K562 (cell line): ENCODE data around the gene PRDM12. TPM values are rescaled to one million over a fixed set of nuclear protein-coding genes. Genes with fewer than 3 reads are reported as not detected.

Experiments
- ATAC-seq: fragments of 200-7000 bp; cut with Tn5 transposase; 3 replicates; pipeline ENCODE4 v1.9.1; 2020; ENCODE audit warnings: moderate library complexity
- BruUV-seq: library from RNA; stranded (reverse); fragments of 400-500 nt; replicated peaks from 2 replicates; lab custom pipeline; 2021; lab: Mats Ljungman, UMichigan
- CTCF ChIA-PET: fragments of 300-600 bp; formaldehyde crosslinking; extraction: SDS; loops from one replicate; lab custom pipeline; 2021; ENCODE audit warnings: low intra/inter-chr PET ratio; lab: Yijun Ruan, JAX
- POLR2A ChIA-PET: fragments of 300-600, 350-650 bp; sonication (Branson Sonifier 250); formaldehyde crosslinking; extraction: SDS; loops from one replicate; lab custom pipeline; 2021; ENCODE audit warnings: antibody characterized with exemption, inconsistent platforms; lab: Yijun Ruan, JAX
- DNase-seq, 4 experiments: peaks; one replicate each; pipeline versions ENCODE4 v3.0.0 to v3.0.0-alpha.2; 2011 to 2018; ENCODE audit warnings: low spot score in 3 of 4, mixed read lengths in 3 of 4; ENCODE audit errors: extremely low read depth in 1 of 4
- FAIRE-seq: peaks from 2 replicates; lab custom pipeline; 2011; peaks lifted over from hg19 to GRCh38; lab: Jason Lieb, UNC
- H2AFZ ChIP-seq: 2 replicates; pipeline ENCODE4 v1.6.0; 2011; ENCODE audit warnings: low read depth, low read length, control low read depth, inconsistent platforms
- H3K27ac ChIP-seq: fragments of 200-600 bp; 3 replicates; pipeline ENCODE4 v1.8.0; 2011; ENCODE audit warnings: low read depth, mild to moderate bottlenecking, control low read depth, inconsistent platforms, low read length, moderate library complexity, mixed read lengths; ENCODE audit errors: extremely low read depth
- H3K27me3 ChIP-seq, 2 experiments: fragments of 300-600 bp in 1 of 2; 2 replicates in 1 of 2; 3 replicates in 1 of 2; pipeline versions ENCODE4 v1.6.0 to v1.8.0; 2011; ENCODE audit warnings: inconsistent platforms in 2 of 2, low read length in 2 of 2, mild to moderate bottlenecking in 1 of 2, mixed read lengths in 1 of 2, moderate library complexity in 1 of 2; ENCODE audit not compliant: control insufficient read depth in 2 of 2, insufficient read depth in 2 of 2
- H3K36me3 ChIP-seq: fragments of 300-600 bp; 3 replicates; pipeline ENCODE4 v1.8.0; 2011; ENCODE audit warnings: mild to moderate bottlenecking, low read length, inconsistent platforms; ENCODE audit not compliant: control insufficient read depth, insufficient read depth
- H3K4me1 ChIP-seq, 2 experiments: fragments of 200-600 bp in 1 of 2; replicated peaks in 1 of 2; 2 replicates in 1 of 2; 3 replicates in 1 of 2; pipeline versions ENCODE4 v1.5.1 to v1.8.0; 2011; ENCODE audit warnings: inconsistent platforms in 2 of 2, low read length in 2 of 2, mild to moderate bottlenecking in 1 of 2, mixed read lengths in 1 of 2, moderate library complexity in 1 of 2; ENCODE audit not compliant: control insufficient read depth in 2 of 2, insufficient read depth in 2 of 2
- H3K4me2 ChIP-seq: 2 replicates; pipeline ENCODE4 v1.6.1; 2011; ENCODE audit warnings: low read length, control low read depth, inconsistent platforms, mixed read lengths; ENCODE audit not compliant: insufficient read depth
- H3K4me3 ChIP-seq: fragments of 200-600 bp; sonication (generic), shearing (Covaris generic); 2 replicates; pipeline ENCODE4 v1.5.1; 2016; ENCODE audit warnings: control low read depth, inconsistent platforms
- H3K79me2 ChIP-seq: fragments of 200-600 bp; 3 replicates; pipeline ENCODE4 v1.8.0; 2011; ENCODE audit warnings: low read length, inconsistent platforms; ENCODE audit not compliant: control insufficient read depth, insufficient read depth
- H3K9ac ChIP-seq, 2 experiments: 2 replicates each; pipeline versions ENCODE4 v1.6.0 to v1.6.1; 2011; ENCODE audit warnings: low read depth in 2 of 2, low read length in 2 of 2, control low read depth in 1 of 2, inconsistent platforms in 1 of 2, mild to moderate bottlenecking in 1 of 2, mixed read lengths in 1 of 2; ENCODE audit not compliant: insufficient read depth in 1 of 2
- H3K9me1 ChIP-seq: one replicate; pipeline ENCODE4 v1.6.0; 2011; ENCODE audit warnings: inconsistent platforms, mild to moderate bottlenecking, low read length, moderate library complexity; ENCODE audit not compliant: control insufficient read depth, insufficient read depth
- H3K9me3 ChIP-seq: replicated peaks from 2 replicates; pipeline ENCODE4 v1.5.1; 2011; ENCODE audit warnings: low read depth, low read length, inconsistent platforms; ENCODE audit not compliant: control insufficient read depth, insufficient read depth
- H4K20me1 ChIP-seq: replicated peaks from 2 replicates; pipeline ENCODE4 v1.6.1; 2011; ENCODE audit warnings: low read length, inconsistent platforms, mixed read lengths; ENCODE audit not compliant: control insufficient read depth, insufficient read depth
- CXXC5 ChIP-seq: fragments of 250-450 bp; sonication (Bioruptor Pico); IDR thresholded peaks from 2 replicates; pipeline ENCODE4 v1.8.0; 2022; ENCODE audit warnings: inconsistent platforms, mild to moderate bottlenecking, moderate library complexity
- EGR1 ChIP-seq: fragments of 450-650 bp; conservative IDR thresholded peaks from 2 replicates; pipeline ENCODE4 v1.6.1; 2017; ENCODE audit warnings: mild to moderate bottlenecking
- HDAC6 ChIP-seq: IDR thresholded peaks from 2 replicates; pipeline ENCODE4 v1.6.1; 2012; ENCODE audit warnings: low read depth, mild to moderate bottlenecking, control low read depth, inconsistent platforms, low read length, moderate library complexity
- POLR3G ChIP-seq: IDR thresholded peaks from 2 replicates; pipeline ENCODE4 v1.6.1; 2011; ENCODE audit not compliant: insufficient read length, insufficient replicate concordance; ENCODE audit errors: extremely low read depth
- RB1 ChIP-seq: fragments of 450-650 bp; IDR thresholded peaks from 2 replicates; pipeline ENCODE4 v1.6.1; 2017; ENCODE audit warnings: low read depth, mild to moderate bottlenecking
- ZNF707 ChIP-seq: fragments of 250-450 bp; sonication (Bioruptor Pico); conservative IDR thresholded peaks from 2 replicates; pipeline ENCODE4 v1.8.0; 2022; ENCODE audit warnings: inconsistent platforms, mild to moderate bottlenecking, moderate library complexity
- WGBS: fragments of 100-300 bp; shearing (Covaris generic); methylation state at CpG from one replicate; pipeline ENCODE4 v1.1.6; 2016; ENCODE audit warnings: low coverage, mixed read lengths; ENCODE audit not compliant: insufficient coverage; ENCODE audit errors: missing lambda C conversion rate; 5-methylcytosine and 5-hydroxymethylcytosine counted together
- in situ Hi-C: fragments of 300-500 bp; cut with MboI; formaldehyde crosslinking; loops from 4 replicates; pipeline ENCODE4 v1.15.0; 2018; ENCODE audit warnings: inconsistent platforms, mixed read lengths
- intact Hi-C: fragments of 100-400 bp; cut with micrococcal nuclease; formaldehyde crosslinking; loops from 2 replicates; pipeline ENCODE4 v1.14.2; 2022
- polyA plus RNA-seq, 8 experiments: library from polyadenylated mRNA; depleted of rRNA in 4 of 8; stranded (reverse) in 5 of 8; unstranded in 3 of 8; fragments of >200 nt; fragmentation: Nextera tagmentation in 2 of 8; fragmentation: Illumina TruSeq in 1 of 8; extraction: Ambion mirVana in 2 of 8; extraction: Trizol in 1 of 8; gene quantifications; 2 replicates each; pipeline versions ENCODE4 v1.2.1 to v1.2.3, GENCODE V29; 2011 to 2014; ENCODE audit warnings: inconsistent platforms in 1 of 8, missing spikeins in 1 of 8
- total RNA-seq, 7 experiments: library from RNA; depleted of rRNA in 6 of 7; stranded (reverse); fragments of >200 nt in 6 of 7; fragmentation: Illumina TruSeq in 2 of 7; extraction: Trizol in 2 of 7; gene quantifications; 2 replicates each; pipeline versions ENCODE4 v1.2.1 to v1.2.3, GENCODE V29; 2011 to 2021; ENCODE audit warnings: low replicate concordance in 1 of 7

Gene PRDM12
- total and polyA plus RNA-seq, 9 of the 15 experiments (the other 6 are each of a cell fraction or from before 2014, with no cell fraction given) = 0.04 to 0.22 (median 0.07) TPM; not detected in 3

DNA sequence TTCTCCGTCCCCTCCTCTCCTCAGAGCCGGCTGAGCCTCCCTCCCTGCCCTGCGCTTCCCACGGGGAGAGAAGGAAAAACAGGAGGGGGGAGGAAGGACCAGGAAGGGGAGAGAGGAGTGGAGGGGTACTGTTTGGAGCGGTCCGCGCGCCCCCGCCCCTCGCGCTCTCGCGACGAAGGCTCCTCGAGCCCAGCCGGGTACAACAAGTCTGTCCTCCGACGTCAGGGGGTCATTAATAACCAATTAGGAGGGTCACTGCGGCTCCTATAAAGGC lies 480 bp upstream of the PRDM12 start:
- no peaks in the 10 kb centered on the region for H3K79me2 ChIP-seq

DNA sequence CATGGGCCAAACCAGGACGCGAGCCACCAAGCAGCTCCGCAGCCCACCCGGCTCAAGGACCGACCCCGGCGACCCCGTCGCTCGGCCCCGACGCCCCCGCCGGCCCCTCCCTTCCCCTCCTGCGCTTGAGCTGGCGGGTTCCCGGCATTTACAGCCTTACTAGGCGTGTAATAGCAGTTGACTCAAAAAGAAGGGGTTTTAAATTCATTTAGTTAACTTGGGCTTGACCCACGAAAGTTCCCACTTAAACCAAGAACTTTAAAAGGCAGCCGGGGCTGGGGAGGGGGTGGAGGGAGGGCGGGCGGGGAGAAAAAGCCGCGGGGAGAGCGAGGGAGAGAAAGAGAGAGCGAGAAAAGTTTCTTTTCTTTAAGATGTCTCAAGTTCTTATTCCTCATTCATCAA lies 636 bp downstream of the PRDM12 start:
- Histone ChIP-seq H3K9me1 (no peaks in the 10 kb centered on the region), H3K36me3 (no peaks in the 10 kb centered on the region), H3K27me3 (peaks cover 61 to 80% of the 10 kb centered on the region in 2 experiments), H3K4me2 (no peak overlapping the region), H4K20me1 (peaks cover 6% of the 10 kb centered on the region; the same call in 1 of the 2 replicates), H3K4me1 (peaks cover 0 to 59% of the 10 kb centered on the region in 2 experiments; a peak in 2 of 5 replicates), H3K9me3 (no peaks in the 10 kb centered on the region), H3K27ac (no peak overlapping the region), H3K9ac (no peak overlapping the region), H3K4me3 (no peak overlapping the region), H2AFZ (no peak overlapping the region), H3K79me2 (no peaks in the 10 kb centered on the region)
- no TSS peak for BruUV-seq
- in situ Hi-C loops (no loop called here), intact Hi-C loops (no loop called here)
- 16% methylated on average over 12 of the region's 26 CpGs for WGBS
- CTCF ChIA-PET = no interaction called here
- POLR2A ChIA-PET = interaction anchor here (1.1 kb wide), 1 partner anchor 130 kb away, joined by 4 read pairs; no protein-coding TSS in a partner anchor
- no peak for TF ChIP-seq CXXC5 (CRISPR knock-in tag)
- TF ChIP-seq ZNF707 = no peak
- TF ChIP-seq HDAC6 = no peak
- TF ChIP-seq EGR1 = 0 out of 2 replicates have a peak, but pooled peaks have one; percentile 23
- DNase-seq (no peak), FAIRE-seq (no peak), ATAC-seq (no peak)

More for the DNA sequence above, 480 bp upstream of the PRDM12 start:
- Histone ChIP-seq H3K4me1 (peaks cover 0 to 69% of the 10 kb centered on the region in 2 experiments; a peak in 2 of 5 replicates), H3K4me3 (no peak overlapping the region), H3K9me1 (no peaks in the 10 kb centered on the region), H3K9me3 (no peaks in the 10 kb centered on the region), H3K9ac (no peak overlapping the region), H3K4me2 (no peak overlapping the region), H3K27ac (no peak overlapping the region), H4K20me1 (peaks cover 6% of the 10 kb centered on the region; the same call in 1 of the 2 replicates), H2AFZ (no peak overlapping the region), H3K27me3 (peaks cover 68 to 88% of the 10 kb centered on the region in 2 experiments), H3K36me3 (no peaks in the 10 kb centered on the region)
- in situ Hi-C loops (no loop called here), intact Hi-C loops (no loop called here)
- WGBS = no CpG with 5 or more reads among the region's 19 CpGs
- FAIRE-seq (no peak), ATAC-seq (no peak), DNase-seq (no peak)
- CTCF ChIA-PET = no interaction called here
- POLR2A ChIA-PET = no interaction called here
- BruUV-seq = no TSS peak
- TF ChIP-seq RB1 (no peak), POLR3G (no peak)
